GM18517 (cell line): ENCODE data around the gene CALY.
A peak's percentile ranks its signal among the peaks of the same experiment; 100 is the strongest.
"Not testable (repeated sequence)": the region's sequence is repeated elsewhere in the genome, so short reads cannot be mapped to it uniquely, and the experiment has no call there.

Source experiments
- ATAC-seq: cut with Tn5 transposase; IDR thresholded peaks from one replicate; pipeline ENCODE4 v1.9.1; 2021; ENCODE audit warnings: mild to moderate bottlenecking, moderate library complexity; ENCODE audit not compliant: unreplicated experiment

The CALY gene

GRCh38 chr10:133332936-133333699 lies 3.6 kb downstream of the CALY start:
- no peak for ATAC-seq

DNA sequence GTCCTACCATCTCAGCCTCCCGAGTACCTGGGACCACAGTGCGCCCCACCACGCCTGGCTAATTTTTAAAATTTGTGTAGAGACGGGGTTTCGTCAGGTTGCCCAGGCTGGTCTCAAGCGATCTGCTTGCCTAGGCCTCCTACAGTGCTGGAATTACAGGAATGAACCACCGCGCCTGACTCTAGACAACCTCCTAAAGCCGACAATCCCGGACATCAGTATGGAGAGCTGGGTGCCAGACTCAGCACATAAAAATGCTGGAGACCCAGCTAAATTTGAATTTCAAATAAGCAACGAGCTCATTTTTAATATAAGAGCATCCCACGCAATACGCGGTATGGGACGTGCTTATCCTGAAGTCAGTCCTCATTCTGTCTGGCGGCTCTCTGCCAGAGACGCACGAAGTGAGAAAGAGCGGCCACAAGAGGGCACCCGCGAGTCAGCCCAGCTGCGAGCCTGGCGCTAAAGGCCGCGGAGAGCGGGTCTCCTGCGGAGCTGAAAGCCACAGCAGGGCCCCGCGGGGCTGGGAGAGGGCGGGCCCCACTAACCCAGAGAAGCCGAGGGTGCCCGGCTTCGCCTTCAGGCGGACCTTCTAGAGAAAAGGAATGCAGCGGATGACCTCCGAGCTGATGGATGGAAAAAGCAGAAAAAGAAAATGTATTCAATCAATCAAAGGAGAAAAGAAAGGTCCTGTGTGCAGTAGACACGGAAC lies 7.0 kb downstream of the CALY start:
- ATAC-seq = peak; percentile 80

DNA sequence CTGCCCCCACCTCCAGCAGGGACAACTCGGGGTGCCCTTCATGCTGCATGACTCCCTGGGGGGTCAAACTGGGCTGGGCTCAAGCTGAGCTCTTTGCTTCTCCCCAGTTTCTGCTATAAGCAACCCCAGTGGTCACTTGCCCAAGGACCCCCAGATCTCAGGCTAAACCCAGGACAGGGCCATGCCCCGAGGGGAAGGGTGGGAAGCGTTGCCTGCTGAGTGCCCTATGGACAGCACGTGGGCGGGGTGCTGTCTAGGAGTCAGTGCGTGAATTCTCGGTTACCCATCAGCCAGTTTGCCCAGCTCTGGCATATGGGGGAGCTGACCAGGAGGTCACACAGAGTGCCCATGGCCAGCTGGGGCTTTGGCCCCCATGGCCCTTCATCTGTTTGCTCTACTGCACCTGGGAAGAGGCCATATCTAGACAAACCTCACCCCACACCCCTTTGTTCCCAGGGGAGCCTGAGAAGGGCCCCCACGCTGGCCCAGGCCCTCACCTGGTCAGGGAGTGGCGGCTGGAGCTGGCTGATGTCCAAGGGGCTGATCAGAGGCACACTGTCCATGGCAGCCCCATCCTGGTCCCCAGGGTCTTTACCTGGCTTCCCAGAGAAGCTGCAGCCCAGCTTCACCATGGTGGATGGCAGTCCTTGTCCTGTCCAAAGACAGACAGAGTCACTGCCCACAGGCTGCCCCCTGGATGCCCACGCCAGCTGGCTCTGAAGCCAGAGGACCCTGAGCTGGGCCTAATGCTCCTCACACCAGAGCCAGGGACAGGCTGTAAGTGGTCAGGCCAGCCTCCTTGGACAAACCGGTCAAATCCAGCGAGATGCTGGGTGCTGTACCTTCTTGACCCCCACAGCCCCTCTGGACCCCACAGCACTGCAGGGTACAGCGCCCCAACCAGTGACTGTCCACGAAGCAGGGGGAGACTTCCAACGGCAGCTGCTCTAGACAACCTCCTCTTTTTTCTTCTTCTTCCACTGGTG lies 8.0 kb downstream of the CALY start:
- ATAC-seq = no peak

DNA sequence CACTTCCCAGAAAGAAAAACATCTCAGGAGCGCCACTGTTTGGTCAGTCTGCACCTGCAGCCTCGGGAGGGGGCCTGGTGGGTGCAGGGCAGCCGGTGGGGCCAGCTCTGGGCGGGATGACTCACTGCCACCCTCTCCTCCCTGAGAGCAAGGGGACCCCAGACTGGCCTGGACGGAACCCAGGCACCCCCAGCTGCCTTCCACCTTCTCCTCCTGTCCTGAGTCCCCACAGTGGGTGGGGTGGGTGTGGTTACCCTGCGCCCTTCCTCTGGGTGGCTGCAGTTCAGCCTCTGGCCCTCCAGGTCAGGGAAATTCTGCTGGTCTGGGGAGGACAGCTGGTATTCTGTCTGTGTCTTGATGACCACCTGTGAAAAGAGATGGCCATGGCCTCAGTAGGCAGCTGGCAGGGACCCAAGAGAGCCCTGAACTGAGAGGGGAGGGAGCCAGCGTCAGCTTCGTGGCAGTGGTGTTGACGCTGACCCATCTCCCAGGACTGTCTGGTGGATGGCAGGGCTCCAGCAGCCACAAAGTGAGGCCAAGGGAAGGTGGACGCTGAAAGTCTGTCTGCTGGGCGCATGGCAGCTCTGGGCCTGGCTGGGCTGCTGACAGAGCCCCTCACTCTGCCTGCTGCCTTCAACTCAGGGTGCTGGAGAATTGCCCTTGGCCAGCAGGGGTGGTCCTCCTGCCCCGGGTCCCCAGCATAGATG lies 8.9 kb downstream of the CALY start:
- no peak for ATAC-seq

GRCh38 chr10:133326745-133327650 lies 9.7 kb downstream of the CALY start:
- ATAC-seq = no peak

DNA sequence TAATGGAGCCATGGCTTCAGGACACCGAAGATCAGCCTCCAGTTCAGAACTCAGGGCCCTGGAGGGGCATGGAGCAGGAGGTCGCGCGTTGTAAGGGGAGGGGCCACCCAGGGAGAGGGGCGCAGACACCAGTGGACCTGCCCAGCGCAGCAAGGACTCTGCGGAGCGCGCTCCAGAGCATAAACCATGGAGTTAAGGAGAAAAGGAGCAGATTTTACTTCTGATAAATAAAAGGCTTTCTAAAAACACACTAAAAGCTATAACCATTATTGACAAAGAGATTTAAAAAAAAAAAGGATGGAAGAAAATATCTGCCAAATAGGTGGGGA lies 10.5 kb downstream of the CALY start:
- no peak for ATAC-seq

DNA sequence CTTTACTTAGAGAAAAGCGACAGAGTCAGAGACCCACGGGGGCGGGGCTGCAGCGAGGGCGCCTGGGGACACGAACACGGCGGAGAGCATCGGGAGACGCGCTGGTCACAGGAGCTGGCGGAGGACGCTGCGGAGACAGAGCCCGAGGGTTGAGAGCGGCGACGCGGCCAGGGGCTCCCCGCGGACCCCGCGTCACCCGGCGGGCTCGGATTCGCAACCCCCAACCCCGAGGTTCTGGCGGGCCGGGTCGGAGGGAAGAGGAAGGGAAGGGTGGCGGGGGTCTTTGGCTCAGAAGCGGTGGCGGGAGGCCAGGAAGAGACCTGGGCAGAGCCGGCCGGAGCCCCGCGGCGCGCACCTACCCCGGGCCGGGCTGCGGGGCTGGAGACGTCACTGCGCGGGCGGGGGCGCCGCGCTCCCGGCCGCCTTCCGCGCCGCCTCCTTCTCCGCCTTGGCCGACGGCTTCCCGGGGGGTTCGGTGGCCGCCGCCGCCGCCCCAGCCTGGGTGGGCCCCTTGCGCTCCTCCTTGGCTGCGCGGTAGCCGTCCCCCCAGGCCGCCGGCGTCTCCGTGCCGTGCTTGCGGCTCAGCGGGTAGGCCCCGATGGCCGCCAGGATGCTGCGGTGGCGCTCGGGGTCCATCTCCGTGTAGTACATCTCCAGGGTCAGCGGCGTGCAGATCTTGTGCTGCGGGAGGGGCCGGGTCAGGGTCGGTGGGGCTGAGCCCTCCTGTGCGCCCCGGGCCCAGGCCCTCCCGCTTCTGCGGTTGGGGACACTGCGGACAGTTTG lies 11.1 kb downstream of the CALY start:
- ATAC-seq = no peak

DNA sequence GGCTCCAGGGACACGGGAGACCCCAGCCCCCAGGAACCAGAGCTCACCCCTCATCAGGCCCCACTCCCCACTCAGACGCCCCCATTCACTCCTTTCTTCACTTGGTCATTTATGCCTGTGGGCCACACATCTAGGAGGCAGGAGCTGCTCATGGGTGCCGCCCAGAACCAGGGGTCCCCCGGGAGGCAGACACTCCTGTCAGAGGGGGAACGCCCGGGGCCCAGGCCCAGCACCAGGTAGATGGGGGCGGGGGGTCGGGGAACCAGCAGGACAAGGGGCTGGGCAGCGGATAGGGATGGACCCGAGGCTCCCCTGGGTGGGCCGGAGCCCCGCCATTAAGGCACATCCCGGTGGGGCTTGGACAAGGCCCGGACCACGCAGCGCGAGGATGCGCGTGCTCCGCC lies 11.8 kb downstream of the CALY start:
- no peak for ATAC-seq

DNA sequence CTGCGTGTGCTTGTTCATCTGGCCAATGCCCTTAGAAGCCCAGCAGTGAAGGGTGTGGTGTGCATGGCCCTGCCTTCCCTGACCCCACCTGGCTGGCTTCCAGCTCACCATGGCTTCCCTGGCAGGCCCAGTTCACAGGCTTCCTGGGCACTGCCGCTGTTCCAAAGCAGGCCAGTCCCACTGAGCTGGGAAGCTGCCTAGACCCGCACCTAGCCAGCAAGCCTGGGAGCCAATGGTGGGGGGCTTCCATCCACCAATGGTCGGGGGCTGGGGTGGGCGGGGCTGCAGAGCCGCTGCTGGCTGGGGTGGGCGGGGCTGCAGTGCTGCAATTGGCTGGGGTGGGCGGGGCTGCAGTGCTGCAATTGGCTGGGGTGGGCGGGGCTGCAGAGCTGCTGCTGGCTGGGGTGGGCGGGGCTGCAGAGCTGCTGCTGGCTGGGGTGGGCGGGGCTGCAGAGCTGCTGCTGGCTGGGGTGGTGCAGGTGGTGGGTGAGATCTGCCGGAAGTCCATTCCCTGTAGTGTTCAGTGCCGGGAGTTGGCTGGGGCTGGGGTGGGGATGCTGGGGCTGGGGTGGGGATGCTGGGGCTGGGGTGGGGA lies 12.4 kb downstream of the CALY start:
- no peak for ATAC-seq

DNA sequence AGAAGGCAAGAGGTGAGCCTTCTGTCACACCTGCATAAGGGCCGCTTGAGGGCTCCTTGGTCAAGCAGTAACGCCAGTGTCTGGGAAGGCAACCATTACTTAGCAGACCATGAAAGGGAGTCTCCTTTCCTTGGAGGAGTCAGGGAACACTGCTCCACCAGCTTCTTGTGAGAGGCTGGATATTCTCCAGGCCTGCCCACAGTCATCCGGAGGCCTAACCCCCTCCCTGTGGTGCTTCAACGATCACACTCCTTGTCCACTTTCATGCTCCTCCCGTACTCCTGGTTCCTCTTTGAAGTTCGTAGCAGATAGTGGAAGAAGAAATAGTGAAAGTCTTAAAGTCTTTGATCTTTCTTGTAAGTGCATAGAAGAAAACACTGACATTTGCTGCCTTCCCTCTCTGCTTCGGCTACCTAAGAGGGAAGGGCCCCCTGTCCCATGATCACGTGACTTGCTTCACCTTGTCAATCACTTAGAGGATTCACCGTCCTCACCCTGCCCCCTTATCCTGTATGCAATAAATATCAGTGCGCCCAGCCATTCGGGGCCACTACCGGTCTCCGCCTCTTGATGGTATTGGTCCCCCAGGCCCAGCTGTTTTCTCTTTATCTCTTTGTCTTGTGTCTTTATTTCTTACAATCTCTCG lies 14.5 kb downstream of the CALY start:
- ATAC-seq = not testable (repeated sequence)

DNA sequence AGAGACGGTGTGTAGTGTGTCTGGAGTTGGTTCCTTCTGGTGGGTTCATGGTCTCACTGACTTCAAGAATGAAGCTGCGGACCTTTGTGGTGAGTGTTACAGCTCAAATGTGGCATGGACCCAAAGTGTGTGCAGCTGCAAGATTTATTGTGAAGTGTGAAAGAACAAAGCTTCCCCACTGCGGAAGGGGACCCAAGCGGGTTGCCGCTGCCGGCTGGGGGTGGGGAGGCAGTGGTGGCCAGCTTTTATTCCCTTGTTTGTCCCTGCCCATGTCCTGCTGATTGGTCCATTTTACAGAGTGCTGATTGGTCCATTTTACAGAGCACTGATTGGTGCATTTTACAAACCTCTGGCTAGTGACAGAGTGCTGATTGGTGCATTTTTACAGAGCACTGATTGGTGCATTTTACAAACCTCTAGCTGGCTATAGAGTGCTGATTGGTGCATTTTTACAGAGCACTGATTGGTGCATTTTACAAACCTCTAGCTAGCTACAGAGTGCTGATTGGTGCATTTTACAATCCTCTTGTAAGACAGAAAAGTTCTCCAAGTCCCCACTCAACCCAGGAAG lies 15.8 kb downstream of the CALY start:
- ATAC-seq = not testable (repeated sequence)

DNA sequence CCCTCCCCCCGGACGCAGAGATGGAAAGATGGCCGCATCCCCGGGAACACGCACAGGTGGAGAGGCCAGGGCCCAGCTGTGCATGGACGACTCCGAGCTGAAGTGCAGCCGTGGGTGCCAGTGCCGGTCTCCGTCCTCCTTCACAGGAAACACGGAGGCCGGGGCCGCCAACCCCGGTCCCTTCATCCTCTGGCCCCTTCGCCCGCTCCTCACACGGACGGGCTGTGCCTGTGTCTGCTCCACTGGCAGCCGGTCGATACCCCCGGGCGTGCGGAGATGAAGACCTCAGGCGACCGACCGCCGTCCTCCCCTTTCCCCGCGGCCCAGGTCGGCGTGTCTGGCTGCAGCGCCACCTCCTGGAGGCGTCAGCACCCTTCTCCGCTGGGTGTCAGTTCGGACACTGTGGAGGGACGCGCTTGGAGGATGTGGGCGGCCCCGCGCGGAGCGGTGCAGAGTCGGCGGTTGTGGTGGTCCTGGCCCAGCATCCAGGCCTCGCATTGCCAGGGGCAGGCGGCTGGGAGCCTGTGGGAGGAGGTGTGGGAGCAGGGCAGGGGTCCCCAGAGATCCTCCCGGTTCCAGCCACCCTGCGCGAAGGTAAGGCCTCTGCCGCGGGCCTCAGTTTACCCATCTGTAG lies 18.1 kb downstream of the CALY start:
- ATAC-seq = no peak

DNA sequence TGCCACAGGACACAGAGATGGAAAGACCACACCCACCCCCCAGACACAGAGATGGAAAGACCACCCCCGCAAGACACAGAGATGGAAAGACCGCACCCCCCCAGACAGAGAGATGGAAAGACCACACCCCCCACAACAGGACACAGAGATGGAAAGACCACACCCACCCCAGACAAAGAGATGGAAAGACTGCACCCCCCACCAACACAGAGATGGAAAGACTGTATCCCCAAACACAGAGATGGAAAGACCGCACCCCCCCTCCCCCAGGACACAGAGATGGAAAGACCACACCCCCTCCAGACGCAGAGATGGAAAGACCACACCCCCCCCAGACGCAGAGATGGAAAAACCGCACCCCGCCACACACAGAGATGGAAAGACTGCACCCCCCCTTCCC lies 20.0 kb downstream of the CALY start:
- no peak for ATAC-seq

DNA sequence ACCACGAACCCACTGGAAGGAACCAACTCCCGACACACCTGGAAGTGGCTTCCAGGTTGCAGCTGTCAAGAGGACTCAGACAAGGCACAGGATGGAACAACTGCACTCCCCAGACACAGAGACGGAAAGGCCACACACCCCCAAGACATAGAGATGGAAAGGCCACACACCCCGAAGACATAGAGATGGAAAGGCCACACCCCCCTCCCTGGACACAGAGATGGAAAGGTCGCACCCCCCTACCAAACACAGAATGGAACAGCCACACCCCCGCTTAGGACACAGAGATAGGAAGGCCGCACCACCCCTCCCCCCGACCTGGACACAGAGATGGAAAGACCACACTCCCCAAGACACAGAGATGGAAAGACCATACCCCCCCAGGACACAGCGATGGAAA lies 20.4 kb downstream of the CALY start:
- ATAC-seq = no peak

DNA sequence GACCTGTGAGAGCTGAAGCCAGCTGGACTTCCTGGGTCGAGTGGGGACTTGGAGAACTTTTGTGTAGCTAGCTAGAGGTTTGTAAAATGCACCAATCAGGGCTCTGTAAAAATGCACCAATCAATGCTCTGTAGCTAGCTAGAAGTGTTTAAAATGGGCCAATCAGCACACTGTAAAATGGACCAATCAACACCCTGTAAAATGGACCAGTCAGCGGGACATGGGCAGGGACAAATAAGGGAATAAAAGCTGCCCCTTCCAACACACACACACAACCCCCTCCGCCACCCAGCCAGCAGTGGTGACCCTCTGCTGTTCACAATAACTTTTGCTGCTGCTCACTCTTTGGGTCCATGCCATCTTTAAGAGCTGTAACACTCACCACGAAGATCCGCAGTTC lies 20.8 kb downstream of the CALY start:
- no peak for ATAC-seq

DNA sequence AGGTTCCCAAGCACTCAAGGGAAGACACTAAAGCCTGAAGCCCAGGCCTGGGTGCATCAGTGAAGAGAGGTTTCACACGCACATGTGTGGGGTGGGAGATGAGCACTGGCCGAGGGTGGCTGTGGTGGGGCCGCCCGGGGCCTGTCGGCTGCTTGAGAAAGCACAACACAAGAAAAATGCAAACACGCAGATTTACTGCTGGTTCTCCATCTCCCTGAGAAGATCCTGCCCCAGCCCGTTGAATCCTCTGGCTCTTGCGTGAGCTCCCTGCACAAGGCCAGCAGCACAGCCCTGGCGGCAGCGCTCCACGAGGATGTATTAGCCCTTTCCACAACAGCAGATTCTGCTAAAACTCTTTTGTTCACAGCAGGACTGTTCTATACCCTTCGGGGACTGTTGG lies 21.8 kb downstream of the CALY start:
- no peak for ATAC-seq

DNA sequence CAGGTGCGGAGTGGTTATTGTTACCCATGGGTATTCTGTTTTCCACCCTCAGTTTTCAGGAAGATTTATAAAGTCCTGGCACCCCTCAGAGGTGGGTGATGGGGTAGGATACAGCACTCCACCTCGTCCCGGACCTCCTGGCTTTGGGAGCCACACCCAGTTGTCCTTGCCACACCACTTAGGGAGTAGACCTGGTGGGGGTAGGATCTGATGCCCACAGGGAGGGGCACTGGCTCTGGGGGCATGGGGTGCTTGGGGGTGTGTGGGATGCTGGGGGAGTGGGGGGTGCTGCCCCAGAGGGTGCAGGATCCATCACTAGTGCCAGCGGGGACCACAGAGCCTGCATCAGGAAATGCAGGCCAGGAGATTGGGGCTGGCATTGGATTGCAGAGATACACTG lies 23.5 kb downstream of the CALY start:
- no peak for ATAC-seq
